RCC 7860 (cell line): Measurements from ENCODE around the gene CSTF1.

Experiments
- DNase-seq: peaks from one replicate; pipeline ENCODE4 v3.0.0-alpha.2; 2015; ENCODE audit warnings: low spot score
- FAIRE-seq: peaks from 2 replicates; lab custom pipeline; 2012; peaks lifted over from hg19 to GRCh38; lab: Jason Lieb, UNC

CSTF1 gene

DNA sequence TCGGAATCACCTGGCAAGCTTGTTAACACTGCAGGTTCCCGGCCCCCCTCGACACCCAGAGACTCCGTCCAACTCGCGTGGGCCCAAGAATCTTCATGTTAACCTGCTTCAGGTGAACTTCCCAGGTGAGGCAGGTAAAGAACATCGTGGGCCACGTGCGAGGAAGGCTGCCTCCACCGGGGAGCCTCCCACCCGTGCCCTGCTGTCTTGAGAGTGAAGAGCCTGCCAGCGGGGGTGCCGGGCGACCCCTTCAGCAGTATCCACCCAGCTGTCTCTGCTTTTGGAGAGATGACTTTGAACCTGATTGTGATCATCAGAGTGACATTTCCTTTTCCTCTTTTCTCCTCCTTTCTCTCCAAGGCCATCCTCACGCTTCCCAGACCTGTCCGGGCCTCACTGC is 53.1 kb downstream of the CSTF1 start:
- FAIRE-seq (no peak), DNase-seq (no peak)

DNA sequence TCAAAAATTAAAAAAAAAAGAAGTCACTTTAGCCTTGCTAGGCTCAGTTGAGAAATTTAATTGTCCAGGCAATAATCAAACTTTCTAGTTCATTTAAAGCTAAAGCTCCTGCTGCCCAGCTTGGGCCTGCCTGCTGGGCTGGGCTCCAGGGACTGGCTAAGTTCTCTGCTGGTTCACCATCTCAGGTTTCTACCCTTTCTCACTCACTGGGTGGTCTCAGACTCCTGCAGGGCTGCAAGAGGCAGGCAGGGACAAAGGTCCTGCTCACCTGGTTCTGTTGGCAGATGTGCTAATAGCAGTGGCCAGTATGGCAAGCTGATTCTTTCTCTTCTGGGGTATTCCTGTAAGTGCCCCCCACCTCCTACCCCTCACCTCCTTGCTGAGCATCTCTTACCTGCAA is 54.8 kb downstream of the CSTF1 start:
- DNase-seq (no peak), FAIRE-seq (no peak)

- DNase-seq (no peak), FAIRE-seq (no peak)
Observed at GRCh38 chr20:56449459-56449858, 57.0 kb downstream of the CSTF1 start.

GRCh38 chr20:56451056-56451765 is 58.8 kb downstream of the CSTF1 start:
- DNase-seq, result no peak
- no peak for FAIRE-seq

DNA sequence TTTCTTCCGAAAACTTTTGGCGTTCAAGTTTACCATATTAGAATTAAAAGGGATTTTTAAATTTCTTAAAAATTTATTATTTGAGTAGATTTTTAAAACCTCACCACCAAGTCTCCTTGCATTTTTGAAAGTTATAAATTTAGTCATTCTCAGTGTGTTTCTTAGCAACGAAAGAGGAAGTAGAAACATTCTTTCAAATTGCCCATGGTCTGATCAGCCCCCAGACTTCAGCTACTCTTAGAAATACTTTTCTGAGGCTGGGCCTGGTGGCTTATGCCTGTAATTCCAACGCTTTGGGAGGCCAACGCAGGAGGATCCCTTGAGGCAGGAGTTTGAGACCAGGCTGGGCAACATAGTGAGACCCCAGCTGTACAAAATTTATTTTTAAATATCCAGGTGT is 60.9 kb downstream of the CSTF1 start:
- DNase-seq (no peak), FAIRE-seq (no peak)

GRCh38 chr20:56454754-56455153 is 62.3 kb downstream of the CSTF1 start:
- DNase-seq (no peak), FAIRE-seq (no peak)
